SK-N-SH treated with all-trans-retinoic acid at 6 μM for 48 hours (cell line): Measurements from ENCODE around the gene BLTP1.

Source experiments
- ATAC-seq: fragments of 200-7000 bp; cut with Tn5 transposase; 3 replicates; pipeline ENCODE4 v1.9.1; 2020; ENCODE audit warnings: mild to moderate bottlenecking, moderate library complexity
- ARNTL ChIP-seq: fragments of 450-650 bp; formaldehyde crosslinking; IDR thresholded peaks from 2 replicates; pipeline ENCODE4 v1.5.0; 2020; ENCODE audit warnings: low read depth, mild to moderate bottlenecking, moderate library complexity, borderline replicate concordance
- BACH2 ChIP-seq: fragments of 250-450 bp; sonication (Bioruptor Pico); IDR thresholded peaks from 2 replicates; pipeline ENCODE4 v1.9.0; 2021; ENCODE audit warnings: mild to moderate bottlenecking, borderline replicate concordance
- ESRRG ChIP-seq: fragments of 250-450 bp; sonication (Bioruptor Pico); IDR thresholded peaks from 2 replicates; pipeline ENCODE4 v1.6.1; 2021; ENCODE audit warnings: mild to moderate bottlenecking
- GLIS3 ChIP-seq: fragments of 250-450 bp; sonication (Bioruptor Pico); IDR thresholded peaks from 2 replicates; pipeline ENCODE4 v1.5.0; 2020; ENCODE audit warnings: mild to moderate bottlenecking, moderate library complexity
- ISL1 ChIP-seq: fragments of 250-450 bp; sonication (Bioruptor Pico); IDR thresholded peaks from 2 replicates; pipeline ENCODE4 v2.1.2; 2022; ENCODE audit warnings: mild to moderate bottlenecking, moderate library complexity
- OSR1 ChIP-seq: fragments of 250-450 bp; sonication (Bioruptor Pico); IDR thresholded peaks from 2 replicates; pipeline ENCODE4 v1.8.0; 2022; ENCODE audit warnings: moderate library complexity, mild to moderate bottlenecking, inconsistent platforms
- PATZ1 ChIP-seq: fragments of 250-450 bp; sonication (Bioruptor Pico); IDR thresholded peaks from 2 replicates; pipeline ENCODE4 v1.8.0; 2020; ENCODE audit warnings: mild to moderate bottlenecking, moderate library complexity, borderline replicate concordance
- POU6F1 ChIP-seq: fragments of 250-450 bp; sonication (Bioruptor Pico); IDR thresholded peaks from 2 replicates; pipeline ENCODE4 v1.8.0; 2021; ENCODE audit warnings: low read depth, mild to moderate bottlenecking, moderate library complexity, borderline replicate concordance
- PPARA ChIP-seq: fragments of 250-450 bp; sonication (Bioruptor Pico); IDR thresholded peaks from 2 replicates; pipeline ENCODE4 v1.5.0; 2020; ENCODE audit warnings: mild to moderate bottlenecking, borderline replicate concordance
- RARB ChIP-seq: fragments of 250-450 bp; sonication (Bioruptor Pico); IDR thresholded peaks from 2 replicates; pipeline ENCODE4 v1.8.0; 2021; ENCODE audit warnings: mild to moderate bottlenecking, moderate library complexity
- SNAI2 ChIP-seq: fragments of 250-450 bp; sonication (Bioruptor Pico); IDR thresholded peaks from 2 replicates; pipeline ENCODE4 v1.5.0; 2020; ENCODE audit warnings: mild to moderate bottlenecking, moderate library complexity
- TCF4 ChIP-seq: fragments of 250-450 bp; sonication (Bioruptor Pico); IDR thresholded peaks from 2 replicates; pipeline ENCODE4 v1.8.0; 2021; ENCODE audit warnings: mild to moderate bottlenecking, moderate library complexity, borderline replicate concordance
- TOX ChIP-seq: fragments of 250-450 bp; sonication (Bioruptor Pico); IDR thresholded peaks from 2 replicates; pipeline ENCODE4 v1.8.0; 2021; ENCODE audit warnings: mild to moderate bottlenecking, moderate library complexity, borderline replicate concordance
- TSHZ2 ChIP-seq: fragments of 250-450 bp; sonication (Bioruptor Pico); IDR thresholded peaks from 2 replicates; pipeline ENCODE4 v1.5.0; 2020; ENCODE audit warnings: mild to moderate bottlenecking, moderate library complexity
- ZC3H10 ChIP-seq: fragments of 250-450 bp; sonication (Bioruptor Pico); IDR thresholded peaks from 2 replicates; pipeline ENCODE4 v1.5.1; 2021; ENCODE audit warnings: mild to moderate bottlenecking, moderate library complexity
- ZFP3 ChIP-seq: fragments of 250-450 bp; sonication (Bioruptor Pico); IDR thresholded peaks from 2 replicates; pipeline ENCODE4 v1.5.0; 2020; ENCODE audit warnings: mild to moderate bottlenecking, moderate library complexity
- ZFP30 ChIP-seq: fragments of 450-650 bp; formaldehyde crosslinking; IDR thresholded peaks from 2 replicates; pipeline ENCODE4 v1.5.0; 2022; ENCODE audit warnings: mild to moderate bottlenecking, moderate library complexity
- ZNF565 ChIP-seq: fragments of 450-650 bp; formaldehyde crosslinking; conservative IDR thresholded peaks from 2 replicates; pipeline ENCODE4 v1.5.0; 2020; ENCODE audit warnings: low read depth, mild to moderate bottlenecking, moderate library complexity
- ZNF70 ChIP-seq: fragments of 450-650 bp; formaldehyde crosslinking; IDR thresholded peaks from 2 replicates; pipeline ENCODE4 v1.5.0; 2020; ENCODE audit warnings: mild to moderate bottlenecking, moderate library complexity
- ZNF8 ChIP-seq: fragments of 450-650 bp; formaldehyde crosslinking; IDR thresholded peaks from 2 replicates; pipeline ENCODE4 v1.5.0; 2020; ENCODE audit warnings: mild to moderate bottlenecking, moderate library complexity
- TF ChIP-seq, protein P1 (sequence below): fragments of 250-450 bp; sonication (Bioruptor Pico); IDR thresholded peaks from 2 replicates; pipeline ENCODE4 v1.5.1; 2020; ENCODE audit warnings: low read depth, mild to moderate bottlenecking, moderate library complexity
- TF ChIP-seq, protein P2 (sequence below): fragments of 250-450 bp; sonication (Bioruptor Pico); IDR thresholded peaks from 2 replicates; pipeline ENCODE4 v1.5.1; 2021; ENCODE audit warnings: mild to moderate bottlenecking, moderate library complexity

Gene BLTP1

GRCh38 chr4:122121593-122121992, 30.5 kb upstream of the BLTP1 start:
- TF ChIP-seq OSR1 (no peak), ZC3H10 (CRISPR knock-in tag) (no peak), POU6F1 (CRISPR knock-in tag) (no peak), ISL1 (CRISPR knock-in tag) (no peak), BACH2 (CRISPR knock-in tag) (no peak), TSHZ2 (CRISPR knock-in tag) (no peak), ZNF70 (CRISPR knock-in tag) (no peak), ZFP3 (CRISPR knock-in tag) (no peak), PPARA (CRISPR knock-in tag) (no peak), TCF4 (CRISPR knock-in tag) (no peak), ZNF565 (no peak), ESRRG (no peak), GLIS3 (CRISPR knock-in tag) (no peak), PATZ1 (CRISPR knock-in tag) (no peak), SNAI2 (CRISPR knock-in tag) (no peak), ZNF8 (CRISPR knock-in tag) (no peak)
- TF ChIP-seq, protein P1, sequence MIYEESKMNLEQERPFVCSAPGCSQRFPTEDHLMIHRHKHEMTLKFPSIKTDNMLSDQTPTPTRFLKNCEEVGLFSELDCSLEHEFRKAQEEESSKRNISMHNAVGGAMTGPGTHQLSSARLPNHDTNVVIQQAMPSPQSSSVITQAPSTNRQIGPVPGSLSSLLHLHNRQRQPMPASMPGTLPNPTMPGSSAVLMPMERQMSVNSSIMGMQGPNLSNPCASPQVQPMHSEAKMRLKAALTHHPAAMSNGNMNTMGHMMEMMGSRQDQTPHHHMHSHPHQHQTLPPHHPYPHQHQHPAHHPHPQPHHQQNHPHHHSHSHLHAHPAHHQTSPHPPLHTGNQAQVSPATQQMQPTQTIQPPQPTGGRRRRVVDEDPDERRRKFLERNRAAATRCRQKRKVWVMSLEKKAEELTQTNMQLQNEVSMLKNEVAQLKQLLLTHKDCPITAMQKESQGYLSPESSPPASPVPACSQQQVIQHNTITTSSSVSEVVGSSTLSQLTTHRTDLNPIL = no peak
- TF ChIP-seq, protein P2, sequence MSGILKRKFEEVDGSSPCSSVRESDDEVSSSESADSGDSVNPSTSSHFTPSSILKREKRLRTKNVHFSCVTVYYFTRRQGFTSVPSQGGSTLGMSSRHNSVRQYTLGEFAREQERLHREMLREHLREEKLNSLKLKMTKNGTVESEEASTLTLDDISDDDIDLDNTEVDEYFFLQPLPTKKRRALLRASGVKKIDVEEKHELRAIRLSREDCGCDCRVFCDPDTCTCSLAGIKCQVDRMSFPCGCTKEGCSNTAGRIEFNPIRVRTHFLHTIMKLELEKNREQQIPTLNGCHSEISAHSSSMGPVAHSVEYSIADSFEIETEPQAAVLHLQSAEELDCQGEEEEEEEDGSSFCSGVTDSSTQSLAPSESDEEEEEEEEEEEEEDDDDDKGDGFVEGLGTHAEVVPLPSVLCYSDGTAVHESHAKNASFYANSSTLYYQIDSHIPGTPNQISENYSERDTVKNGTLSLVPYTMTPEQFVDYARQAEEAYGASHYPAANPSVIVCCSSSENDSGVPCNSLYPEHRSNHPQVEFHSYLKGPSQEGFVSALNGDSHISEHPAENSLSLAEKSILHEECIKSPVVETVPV (CRISPR knock-in tag) = no peak
- ATAC-seq = no peak

- ATAC-seq = no peak
- TF ChIP-seq, protein P1 = no peak
- no peak for TF ChIP-seq ESRRG
- no peak for TF ChIP-seq ZNF565
These were observed 30.0 kb upstream of the BLTP1 start for GRCh38 chr4:122122083-122122482.

GRCh38 chr4:122129061-122129460, 23.1 kb upstream of the BLTP1 start:
- no peak for TF ChIP-seq RARB (CRISPR knock-in tag)
- no peak for TF ChIP-seq GLIS3 (CRISPR knock-in tag)
- TF ChIP-seq ZC3H10 (CRISPR knock-in tag) = no peak
- TF ChIP-seq ZFP3 (CRISPR knock-in tag) = no peak
- TF ChIP-seq ESRRG = no peak
- no peak for TF ChIP-seq ZNF8 (CRISPR knock-in tag)
- no peak for TF ChIP-seq ZFP30 (CRISPR knock-in tag)
- no peak for TF ChIP-seq ARNTL (CRISPR knock-in tag)
- no peak for TF ChIP-seq PATZ1 (CRISPR knock-in tag)
- no peak for TF ChIP-seq TOX (CRISPR knock-in tag)
- TF ChIP-seq, protein P1 = no peak
- TF ChIP-seq, protein P2 (CRISPR knock-in tag) = no peak
- TF ChIP-seq PPARA (CRISPR knock-in tag) = no peak
- no peak for TF ChIP-seq ZNF70 (CRISPR knock-in tag)
- TF ChIP-seq BACH2 (CRISPR knock-in tag) = no peak
- no peak for TF ChIP-seq ZNF565
- no peak for ATAC-seq
